ENCODE results near the gene UBE2V1. TPM values are rescaled to one million over a fixed set of nuclear protein-coding genes. Genes with fewer than 3 reads are reported as not detected.

UBE2V1 gene
- total RNA-seq, 2 experiments from 2014 or later, result 57.3 to 143 TPM

DNA sequence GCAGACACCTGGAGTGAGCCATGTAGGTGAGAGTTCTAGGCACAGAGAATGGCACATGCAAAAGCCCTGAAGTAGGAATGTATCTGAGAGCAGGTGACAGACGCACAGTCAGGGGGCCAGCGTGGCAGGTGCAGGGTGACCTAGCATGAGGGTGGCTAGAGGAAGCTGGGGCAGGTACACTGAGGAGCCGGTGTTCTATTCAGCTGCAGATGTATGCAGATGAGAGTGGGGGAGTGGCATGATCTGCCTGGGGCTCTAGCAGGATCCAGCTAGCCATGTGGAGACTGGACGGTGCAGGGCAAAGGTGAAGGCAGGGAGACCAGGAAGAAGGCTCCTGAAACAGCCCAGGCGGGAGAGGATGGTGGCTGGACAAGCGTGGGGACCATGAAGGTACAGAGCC lies 29.9 kb upstream of the UBE2V1 start:
- ChIA-PET CTCF (ENCODE audit: unreplicated experiment) (no interaction called here), POLR2A (interaction anchor here (1.6 kb wide), 1 partner anchor 11 kb away, joined by 3 read pairs; no protein-coding TSS in a partner anchor)
- H3K4me3 ChIP-seq (ENCODE audit: low read depth, low read length, poor library complexity, severe bottlenecking), result no peak overlapping the region
- no peaks in the 10 kb centered on the region for H4K20me1 ChIP-seq (ENCODE audit: insufficient read depth, low read length)
- intact Hi-C loops (cut with micrococcal nuclease; ENCODE audit: unreplicated experiment), result no loop called here
- peaks cover 18% of the 10 kb centered on the region; the same call in 1 of the 2 replicates for H3K36me3 ChIP-seq (ENCODE audit: insufficient read depth, low read length)
- TF ChIP-seq EZH2phosphoT487 (IDR thresholded peaks at IDR 0.05; ENCODE audit: borderline replicate concordance, low read depth, low read length), result no peak
- TF ChIP-seq, protein P1, sequence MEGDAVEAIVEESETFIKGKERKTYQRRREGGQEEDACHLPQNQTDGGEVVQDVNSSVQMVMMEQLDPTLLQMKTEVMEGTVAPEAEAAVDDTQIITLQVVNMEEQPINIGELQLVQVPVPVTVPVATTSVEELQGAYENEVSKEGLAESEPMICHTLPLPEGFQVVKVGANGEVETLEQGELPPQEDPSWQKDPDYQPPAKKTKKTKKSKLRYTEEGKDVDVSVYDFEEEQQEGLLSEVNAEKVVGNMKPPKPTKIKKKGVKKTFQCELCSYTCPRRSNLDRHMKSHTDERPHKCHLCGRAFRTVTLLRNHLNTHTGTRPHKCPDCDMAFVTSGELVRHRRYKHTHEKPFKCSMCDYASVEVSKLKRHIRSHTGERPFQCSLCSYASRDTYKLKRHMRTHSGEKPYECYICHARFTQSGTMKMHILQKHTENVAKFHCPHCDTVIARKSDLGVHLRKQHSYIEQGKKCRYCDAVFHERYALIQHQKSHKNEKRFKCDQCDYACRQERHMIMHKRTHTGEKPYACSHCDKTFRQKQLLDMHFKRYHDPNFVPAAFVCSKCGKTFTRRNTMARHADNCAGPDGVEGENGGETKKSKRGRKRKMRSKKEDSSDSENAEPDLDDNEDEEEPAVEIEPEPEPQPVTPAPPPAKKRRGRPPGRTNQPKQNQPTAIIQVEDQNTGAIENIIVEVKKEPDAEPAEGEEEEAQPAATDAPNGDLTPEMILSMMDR (conservative IDR thresholded peaks at IDR 0.05; ENCODE audit: low read length), result no peak
- H3K27ac ChIP-seq (ENCODE audit: low read depth, low read length, poor library complexity, severe bottlenecking), result no peak overlapping the region
- H3K4me1 ChIP-seq (ENCODE audit: insufficient read depth, low read length, poor library complexity, severe bottlenecking), result peaks cover 11% of the 10 kb centered on the region
- no peak for DNase-seq (ENCODE audit: low spot score)
- H3K9me3 ChIP-seq (ENCODE audit: low read length), result no peaks in the 10 kb centered on the region
- H2AFZ ChIP-seq (ENCODE audit: low read length), result no peak overlapping the region
- no TSS peak for BruUV-seq (replicated peaks)
- no peak overlapping the region for H3K4me2 ChIP-seq (ENCODE audit: low read length)
- no peaks in the 10 kb centered on the region for H3K79me2 ChIP-seq (ENCODE audit: insufficient read depth, low read depth, low read length)
- H3K9me2 ChIP-seq (ENCODE audit: insufficient read depth, low read length), result no peaks in the 10 kb centered on the region

DNA sequence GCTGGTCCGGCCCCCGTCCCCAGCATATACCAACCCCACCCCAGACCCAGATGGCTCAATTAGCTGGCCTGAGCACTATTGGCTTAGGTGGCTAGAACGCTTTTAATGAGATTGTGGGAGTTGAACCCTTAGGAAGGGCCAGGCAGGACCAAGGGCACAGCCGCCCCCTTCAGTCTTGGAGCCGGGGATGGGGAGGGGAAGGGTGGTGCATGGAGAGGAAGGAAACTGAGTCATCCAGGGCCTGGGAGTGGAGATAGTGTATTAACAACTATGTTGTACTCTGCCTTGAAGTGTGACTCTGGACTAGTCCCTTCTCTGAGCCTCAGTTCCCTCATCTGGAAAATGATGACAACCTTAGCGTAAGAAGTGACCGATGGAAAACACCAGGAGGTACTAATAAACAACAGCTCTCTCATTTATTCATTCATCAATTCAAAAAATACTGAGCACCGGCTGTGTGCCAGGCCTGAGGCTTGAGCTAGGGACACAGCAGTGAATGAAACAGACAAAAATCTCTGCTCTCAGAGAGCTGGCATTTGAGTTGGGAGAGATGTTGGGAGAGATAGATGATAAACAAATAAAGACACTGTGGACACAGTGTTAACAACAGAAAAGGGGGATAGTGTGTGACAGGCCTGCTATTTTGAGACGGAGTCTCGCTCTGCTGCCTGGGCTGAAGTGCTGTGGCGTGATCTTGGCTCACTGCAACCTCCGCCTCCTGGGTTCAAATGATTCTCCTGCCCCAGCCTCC lies 29.0 kb upstream of the UBE2V1 start:
- no peaks in the 10 kb centered on the region for H3K79me2 ChIP-seq (ENCODE audit: insufficient read depth, low read depth, low read length)

More for the DNA sequence above, 29.0 kb upstream of the UBE2V1 start:
- intact Hi-C loops (cut with micrococcal nuclease; ENCODE audit: unreplicated experiment), result no loop called here
- TF ChIP-seq EZH2phosphoT487 (IDR thresholded peaks at IDR 0.05; ENCODE audit: borderline replicate concordance, low read depth, low read length), result no peak
- TF ChIP-seq, protein P1 (conservative IDR thresholded peaks at IDR 0.05; ENCODE audit: low read length), result no peak
- Histone ChIP-seq H3K9me3 (ENCODE audit: low read length) (no peaks in the 10 kb centered on the region), H3K9me2 (ENCODE audit: insufficient read depth, low read length) (no peaks in the 10 kb centered on the region), H3K4me1 (ENCODE audit: insufficient read depth, low read length, poor library complexity, severe bottlenecking) (peaks cover 5% of the 10 kb centered on the region), H2AFZ (ENCODE audit: low read length) (no peak overlapping the region), H4K20me1 (ENCODE audit: insufficient read depth, low read length) (no peaks in the 10 kb centered on the region), H3K27ac (ENCODE audit: low read depth, low read length, poor library complexity, severe bottlenecking) (no peak overlapping the region), H3K4me2 (ENCODE audit: low read length) (no peak overlapping the region), H3K36me3 (ENCODE audit: insufficient read depth, low read length) (peaks cover 18% of the 10 kb centered on the region; the same call in 1 of the 2 replicates), H3K4me3 (ENCODE audit: low read depth, low read length, poor library complexity, severe bottlenecking) (no peak overlapping the region)
- BruUV-seq (replicated peaks), result no TSS peak
- no peak for DNase-seq (ENCODE audit: low spot score)
- POLR2A ChIA-PET, result interaction anchor here (1.0 to 1.6 kb wide), 2 partner anchors 12 to 26 kb away, joined by 3 read pairs; no protein-coding TSS in a partner anchor
- CTCF ChIA-PET (ENCODE audit: unreplicated experiment), result no interaction called here
